Activated CD8-positive, alpha-beta memory T cell treated with anti-CD3 and anti-CD28 coated beads for 24 hours (primary cell): ENCODE measurements around the gene CFB.
"Not testable (repeated sequence)": the region's sequence is repeated elsewhere in the genome, so short reads cannot be mapped to it uniquely, and the experiment has no call there.

Experiments
- DNase-seq: peaks from one replicate; pipeline ENCODE4 v3.0.0-alpha.2; 2020

The CFB gene

GRCh38 chr6:31945507-31946369 is at the start of gene CFB:
CFB (plus strand) TSS chr6:31946095; CDS start chr6:31946222, 127 bp downstream.
- no peak for DNase-seq

- DNase-seq: peak; percentile 60
Measured at GRCh38 chr6:31896493-31896855, 49.4 kb upstream of the CFB start.

- peak; percentile 69 for DNase-seq
Measured at GRCh38 chr6:31896856-31897611, 48.9 kb upstream of the CFB start.

- peak; percentile 90 for DNase-seq
Measured at GRCh38 chr6:31897612-31898382, 48.1 kb upstream of the CFB start, which contains the start of gene EHMT2. EHMT2 (minus strand) TSS chr6:31897698; CDS start chr6:31897677, 21 bp downstream.

GRCh38 chr6:31898383-31899011 is 47.4 kb upstream of the CFB start:
- peak; percentile 66 for DNase-seq

GRCh38 chr6:31899215-31899614 is 46.7 kb upstream of the CFB start:
- no peak for DNase-seq

GRCh38 chr6:31899882-31900722 is 45.8 kb upstream of the CFB start:
- DNase-seq: peak; percentile 65

- peak; percentile 68 for DNase-seq
Measured at GRCh38 chr6:31900917-31901414, 44.9 kb upstream of the CFB start.

GRCh38 chr6:31901415-31901952 is 44.4 kb upstream of the CFB start:
- DNase-seq: no peak

- DNase-seq: peak; percentile 94
Measured at GRCh38 chr6:31901953-31902643, 43.8 kb upstream of the CFB start, which contains the start of gene ZBTB12. ZBTB12 (minus strand) TSS chr6:31902086; CDS start chr6:31901305, 781 bp downstream.

- DNase-seq: no peak
Measured at GRCh38 chr6:31903957-31904356, 41.9 kb upstream of the CFB start.

GRCh38 chr6:31905041-31905440 is 40.9 kb upstream of the CFB start:
- no peak for DNase-seq

GRCh38 chr6:31906122-31906521 is 39.8 kb upstream of the CFB start:
- DNase-seq: no peak

- not testable (repeated sequence) for DNase-seq
Measured at GRCh38 chr6:31906727-31907126, 39.2 kb upstream of the CFB start.

- DNase-seq: no peak
Measured at GRCh38 chr6:31907158-31907813, 38.6 kb upstream of the CFB start.

GRCh38 chr6:31908255-31908654 is 37.6 kb upstream of the CFB start:
- DNase-seq: not testable (repeated sequence)

- DNase-seq: no peak
Measured at GRCh38 chr6:31908791-31909190, 37.1 kb upstream of the CFB start.

- not testable (repeated sequence) for DNase-seq
Measured at GRCh38 chr6:31909298-31909697, 36.6 kb upstream of the CFB start.

GRCh38 chr6:31911826-31912585 is 33.9 kb upstream of the CFB start:
- no peak for DNase-seq
